GM23338 (cell line): ENCODE results near the gene OR5F1. TPM values are rescaled to one million over a fixed set of nuclear protein-coding genes. Genes with fewer than 3 reads are reported as not detected.

Source experiments
- ATAC-seq: fragments of 200-7000 bp; cut with Tn5 transposase; 3 replicates; pipeline ENCODE4 v1.9.1; 2020
- DNase-seq: peaks from one replicate; pipeline ENCODE4 v3.0.0-alpha.2; 2015; ENCODE audit warnings: low spot score
- H2AFZ ChIP-seq: fragments of 200-600 bp; sonication (generic); 2 replicates; pipeline ENCODE4 v1.8.0; 2016; ENCODE audit warnings: antibody characterized with exemption, mild to moderate bottlenecking, moderate library complexity
- H3F3A ChIP-seq: fragments of 200-600 bp; sonication (generic); replicated peaks from 2 replicates; pipeline ENCODE4 v1.8.0; 2017; ENCODE audit warnings: antibody characterized with exemption, mixed run types, low read depth
- H3K27ac ChIP-seq: fragments of 200-600 bp; sonication (generic); 2 replicates; pipeline ENCODE4 v1.6.1; 2016; ENCODE audit warnings: low read depth
- H3K27me3 ChIP-seq: fragments of 200-600 bp; sonication (generic); 2 replicates; pipeline ENCODE4 v1.8.0; 2016; ENCODE audit warnings: mild to moderate bottlenecking, mixed run types, moderate library complexity; ENCODE audit not compliant: insufficient read depth
- H3K36me3 ChIP-seq: fragments of 200-600 bp; sonication (generic); 2 replicates; pipeline ENCODE4 v1.8.0; 2016; ENCODE audit warnings: mild to moderate bottlenecking; ENCODE audit not compliant: insufficient read depth
- H3K4me1 ChIP-seq: fragments of 200-600 bp; sonication (generic); 2 replicates; pipeline ENCODE4 v1.8.0; 2016; ENCODE audit warnings: mild to moderate bottlenecking, moderate library complexity; ENCODE audit not compliant: insufficient read depth
- H3K4me2 ChIP-seq: fragments of 200-600 bp; sonication (generic); 2 replicates; pipeline ENCODE4 v1.7.1; 2017; ENCODE audit warnings: mixed run types
- H3K4me3 ChIP-seq: fragments of 200-600 bp; sonication (generic); 2 replicates; pipeline ENCODE4 v1.6.1; 2016; ENCODE audit warnings: mixed run types
- H3K79me2 ChIP-seq: fragments of 200-600 bp; sonication (generic); replicated peaks from 2 replicates; pipeline ENCODE4 v1.8.0; 2017; ENCODE audit warnings: mild to moderate bottlenecking; ENCODE audit not compliant: insufficient read depth
- H3K9me2 ChIP-seq: fragments of 200-600 bp; sonication (generic); 2 replicates; pipeline ENCODE4 v1.8.0; 2017; ENCODE audit not compliant: insufficient read depth
- H4K20me1 ChIP-seq: fragments of 200-600 bp; sonication (generic); replicated peaks from 2 replicates; pipeline ENCODE4 v1.8.0; 2017; ENCODE audit warnings: mild to moderate bottlenecking; ENCODE audit not compliant: insufficient read depth
- H3K27ac Mint-ChIP-seq: 2 replicates; pipeline ENCODE4 v1.8.0; 2020; ENCODE audit warnings: inconsistent platforms, mild to moderate bottlenecking, moderate library complexity, mixed read lengths
- H3K27me3 Mint-ChIP-seq: 3 replicates; pipeline ENCODE4 v1.8.0; 2022; ENCODE audit warnings: low read depth, mild to moderate bottlenecking, moderate library complexity, mixed read lengths, inconsistent platforms; ENCODE audit not compliant: insufficient read depth, poor library complexity
- H3K36me3 Mint-ChIP-seq: 3 replicates; pipeline ENCODE4 v1.8.0; 2021; ENCODE audit warnings: low read depth, mild to moderate bottlenecking, inconsistent platforms, moderate library complexity, mixed read lengths
- H3K4me1 Mint-ChIP-seq: 3 replicates; pipeline ENCODE4 v1.8.0; 2020; ENCODE audit warnings: mild to moderate bottlenecking, inconsistent platforms, mixed read lengths
- H3K4me3 Mint-ChIP-seq: 3 replicates; pipeline ENCODE4 v1.8.0; 2021; ENCODE audit warnings: moderate library complexity, mild to moderate bottlenecking, inconsistent platforms, mixed read lengths
- H3K9me3 Mint-ChIP-seq: 3 replicates; pipeline ENCODE4 v1.8.0; 2020; ENCODE audit warnings: moderate library complexity, mild to moderate bottlenecking, inconsistent platforms, mixed read lengths
- CREB1 ChIP-seq: fragments of 250-450 bp; sonication (Bioruptor Pico); IDR thresholded peaks from 2 replicates; pipeline ENCODE4 v1.5.0; 2020; ENCODE audit warnings: low read depth, mild to moderate bottlenecking, moderate library complexity
- CTCF ChIP-seq, 2 experiments: fragments of 200-600 bp in 1 of 2; sonication (generic) in 1 of 2; conservative IDR thresholded peaks; 2 replicates each; pipeline versions ENCODE4 v1.5.1 to v1.6.1; 2016 to 2017; ENCODE audit warnings: antibody characterized with exemption in 2 of 2, low read depth in 2 of 2, mild to moderate bottlenecking in 2 of 2, moderate library complexity in 1 of 2
- POLR2AphosphoS5 ChIP-seq: IDR thresholded peaks from 2 replicates; pipeline ENCODE4 v1.6.1; 2016; ENCODE audit warnings: antibody characterized with exemption, low read depth
- ZNF114 ChIP-seq: fragments of 250-450 bp; sonication (Bioruptor Pico); IDR thresholded peaks from 2 replicates; pipeline ENCODE4 v1.5.0; 2020; ENCODE audit warnings: mild to moderate bottlenecking, moderate library complexity
- polyA plus RNA-seq: library from polyadenylated mRNA; unstranded; fragments of >200 nt; fragmentation: Nextera tagmentation; extraction: Ambion mirVana; gene quantifications from 2 replicates; pipeline ENCODE4 v1.2.1, GENCODE V29; 2016
- total RNA-seq: library from RNA; depleted of rRNA; stranded (reverse); fragments of >200 nt; shearing (Covaris generic); gene quantifications from 2 replicates; pipeline ENCODE4 v1.2.3, GENCODE V29; 2014
- TF ChIP-seq, protein P1 (sequence below): IDR thresholded peaks from 2 replicates; pipeline ENCODE4 v1.6.1; 2016; ENCODE audit warnings: antibody characterized with exemption
- TF ChIP-seq, protein P2 (sequence below): fragments of 250-450 bp; sonication (Bioruptor Pico); IDR thresholded peaks from 2 replicates; pipeline ENCODE4 v1.5.0; 2020; ENCODE audit warnings: mild to moderate bottlenecking, moderate library complexity

OR5F1 gene
- total and polyA plus RNA-seq, 2 experiments from 2014 or later = not detected

DNA sequence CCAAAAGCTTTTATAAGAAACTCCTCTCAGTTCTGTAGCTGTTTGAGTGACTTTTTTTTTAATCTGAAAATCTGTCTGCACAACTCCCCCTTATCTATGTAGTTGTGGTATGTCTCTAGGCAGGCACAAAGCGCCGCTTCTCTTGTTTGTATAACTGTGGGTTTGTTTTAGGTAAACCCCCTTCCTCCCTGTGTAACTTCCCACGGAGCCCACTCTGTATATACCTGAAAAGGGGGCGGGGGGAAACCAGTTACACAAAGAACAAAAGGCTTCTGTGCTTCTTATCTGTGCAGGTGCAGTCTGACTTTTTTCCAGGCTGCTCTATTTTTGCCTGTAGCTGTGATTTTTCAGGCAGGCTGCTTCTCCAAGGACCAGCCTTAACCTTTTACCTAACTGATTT lies 37.9 kb downstream of the OR5F1 start:
- H3K27me3 Mint-ChIP-seq = no peaks in the 10 kb centered on the region
- H3K4me3 ChIP-seq = no peak overlapping the region
- H4K20me1 ChIP-seq = no peaks in the 10 kb centered on the region
- H3K36me3 Mint-ChIP-seq = peaks cover 14% of the 10 kb centered on the region; the same call in 1 of the 3 replicates
- no peaks in the 10 kb centered on the region for H3K4me1 Mint-ChIP-seq
- no peak overlapping the region for H3K4me2 ChIP-seq
- ATAC-seq = no peak
- H3K36me3 ChIP-seq = no peaks in the 10 kb centered on the region
- H3K9me3 Mint-ChIP-seq = peaks cover 17% of the 10 kb centered on the region
- H3K79me2 ChIP-seq = no peaks in the 10 kb centered on the region
- no peak for DNase-seq
- no peaks in the 10 kb centered on the region for H3F3A ChIP-seq
- H3K27me3 ChIP-seq = no peaks in the 10 kb centered on the region
- no peak overlapping the region for H2AFZ ChIP-seq
- no peak overlapping the region for H3K27ac ChIP-seq
- H3K9me2 ChIP-seq = no peaks in the 10 kb centered on the region
- no peak overlapping the region for H3K4me3 Mint-ChIP-seq
- no peaks in the 10 kb centered on the region for H3K4me1 ChIP-seq
- TF ChIP-seq ZNF114 (CRISPR knock-in tag) (no peak), POLR2AphosphoS5 (no peak), CTCF (conservative IDR thresholded peaks at IDR 0.05; ENCODE audit: low read depth in 2 of 2) (no peak)
- no peak overlapping the region for H3K27ac Mint-ChIP-seq

- H3K4me3 ChIP-seq = no peak overlapping the region
- TF ChIP-seq CTCF (conservative IDR thresholded peaks at IDR 0.05; ENCODE audit: low read depth in 2 of 2) (peak; percentile 20 to 61; a peak in 2 of 4 replicates), CREB1 (no peak), POLR2AphosphoS5 (no peak)
- TF ChIP-seq, protein P1, sequence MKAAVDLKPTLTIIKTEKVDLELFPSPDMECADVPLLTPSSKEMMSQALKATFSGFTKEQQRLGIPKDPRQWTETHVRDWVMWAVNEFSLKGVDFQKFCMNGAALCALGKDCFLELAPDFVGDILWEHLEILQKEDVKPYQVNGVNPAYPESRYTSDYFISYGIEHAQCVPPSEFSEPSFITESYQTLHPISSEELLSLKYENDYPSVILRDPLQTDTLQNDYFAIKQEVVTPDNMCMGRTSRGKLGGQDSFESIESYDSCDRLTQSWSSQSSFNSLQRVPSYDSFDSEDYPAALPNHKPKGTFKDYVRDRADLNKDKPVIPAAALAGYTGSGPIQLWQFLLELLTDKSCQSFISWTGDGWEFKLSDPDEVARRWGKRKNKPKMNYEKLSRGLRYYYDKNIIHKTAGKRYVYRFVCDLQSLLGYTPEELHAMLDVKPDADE = no peak
- TF ChIP-seq, protein P2, sequence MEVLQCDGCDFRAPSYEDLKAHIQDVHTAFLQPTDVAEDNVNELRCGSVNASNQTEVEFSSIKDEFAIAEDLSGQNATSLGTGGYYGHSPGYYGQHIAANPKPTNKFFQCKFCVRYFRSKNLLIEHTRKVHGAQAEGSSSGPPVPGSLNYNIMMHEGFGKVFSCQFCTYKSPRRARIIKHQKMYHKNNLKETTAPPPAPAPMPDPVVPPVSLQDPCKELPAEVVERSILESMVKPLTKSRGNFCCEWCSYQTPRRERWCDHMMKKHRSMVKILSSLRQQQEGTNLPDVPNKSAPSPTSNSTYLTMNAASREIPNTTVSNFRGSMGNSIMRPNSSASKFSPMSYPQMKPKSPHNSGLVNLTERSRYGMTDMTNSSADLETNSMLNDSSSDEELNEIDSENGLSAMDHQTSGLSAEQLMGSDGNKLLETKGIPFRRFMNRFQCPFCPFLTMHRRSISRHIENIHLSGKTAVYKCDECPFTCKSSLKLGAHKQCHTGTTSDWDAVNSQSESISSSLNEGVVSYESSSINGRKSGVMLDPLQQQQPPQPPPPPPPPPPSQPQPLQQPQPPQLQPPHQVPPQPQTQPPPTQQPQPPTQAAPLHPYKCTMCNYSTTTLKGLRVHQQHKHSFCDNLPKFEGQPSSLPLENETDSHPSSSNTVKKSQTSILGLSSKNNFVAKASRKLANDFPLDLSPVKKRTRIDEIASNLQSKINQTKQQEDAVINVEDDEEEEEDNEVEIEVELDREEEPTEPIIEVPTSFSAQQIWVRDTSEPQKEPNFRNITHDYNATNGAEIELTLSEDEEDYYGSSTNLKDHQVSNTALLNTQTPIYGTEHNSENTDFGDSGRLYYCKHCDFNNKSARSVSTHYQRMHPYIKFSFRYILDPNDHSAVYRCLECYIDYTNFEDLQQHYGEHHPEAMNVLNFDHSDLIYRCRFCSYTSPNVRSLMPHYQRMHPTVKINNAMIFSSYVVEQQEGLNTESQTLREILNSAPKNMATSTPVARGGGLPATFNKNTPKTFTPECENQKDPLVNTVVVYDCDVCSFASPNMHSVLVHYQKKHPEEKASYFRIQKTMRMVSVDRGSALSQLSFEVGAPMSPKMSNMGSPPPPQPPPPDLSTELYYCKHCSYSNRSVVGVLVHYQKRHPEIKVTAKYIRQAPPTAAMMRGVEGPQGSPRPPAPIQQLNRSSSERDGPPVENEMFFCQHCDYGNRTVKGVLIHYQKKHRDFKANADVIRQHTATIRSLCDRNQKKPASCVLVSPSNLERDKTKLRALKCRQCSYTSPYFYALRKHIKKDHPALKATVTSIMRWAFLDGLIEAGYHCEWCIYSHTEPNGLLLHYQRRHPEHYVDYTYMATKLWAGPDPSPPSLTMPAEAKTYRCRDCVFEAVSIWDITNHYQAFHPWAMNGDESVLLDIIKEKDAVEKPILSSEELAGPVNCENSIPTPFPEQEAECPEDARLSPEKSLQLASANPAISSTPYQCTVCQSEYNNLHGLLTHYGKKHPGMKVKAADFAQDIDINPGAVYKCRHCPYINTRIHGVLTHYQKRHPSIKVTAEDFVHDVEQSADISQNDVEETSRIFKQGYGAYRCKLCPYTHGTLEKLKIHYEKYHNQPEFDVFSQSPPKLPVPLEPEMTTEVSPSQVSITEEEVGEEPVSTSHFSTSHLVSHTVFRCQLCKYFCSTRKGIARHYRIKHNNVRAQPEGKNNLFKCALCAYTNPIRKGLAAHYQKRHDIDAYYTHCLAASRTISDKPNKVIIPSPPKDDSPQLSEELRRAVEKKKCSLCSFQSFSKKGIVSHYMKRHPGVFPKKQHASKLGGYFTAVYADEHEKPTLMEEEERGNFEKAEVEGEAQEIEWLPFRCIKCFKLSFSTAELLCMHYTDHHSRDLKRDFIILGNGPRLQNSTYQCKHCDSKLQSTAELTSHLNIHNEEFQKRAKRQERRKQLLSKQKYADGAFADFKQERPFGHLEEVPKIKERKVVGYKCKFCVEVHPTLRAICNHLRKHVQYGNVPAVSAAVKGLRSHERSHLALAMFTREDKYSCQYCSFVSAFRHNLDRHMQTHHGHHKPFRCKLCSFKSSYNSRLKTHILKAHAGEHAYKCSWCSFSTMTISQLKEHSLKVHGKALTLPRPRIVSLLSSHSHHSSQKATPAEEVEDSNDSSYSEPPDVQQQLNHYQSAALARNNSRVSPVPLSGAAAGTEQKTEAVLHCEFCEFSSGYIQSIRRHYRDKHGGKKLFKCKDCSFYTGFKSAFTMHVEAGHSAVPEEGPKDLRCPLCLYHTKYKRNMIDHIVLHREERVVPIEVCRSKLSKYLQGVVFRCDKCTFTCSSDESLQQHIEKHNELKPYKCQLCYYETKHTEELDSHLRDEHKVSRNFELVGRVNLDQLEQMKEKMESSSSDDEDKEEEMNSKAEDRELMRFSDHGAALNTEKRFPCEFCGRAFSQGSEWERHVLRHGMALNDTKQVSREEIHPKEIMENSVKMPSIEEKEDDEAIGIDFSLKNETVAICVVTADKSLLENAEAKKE (CRISPR knock-in tag) = no peak
- H3F3A ChIP-seq = no peaks in the 10 kb centered on the region
- no peak for ATAC-seq
- no peak overlapping the region for H2AFZ ChIP-seq
- H3K79me2 ChIP-seq = no peaks in the 10 kb centered on the region
- no peaks in the 10 kb centered on the region for H3K36me3 ChIP-seq
- H3K4me1 Mint-ChIP-seq = peaks cover 6% of the 10 kb centered on the region; the same call in 2 of the 3 replicates
- H3K4me1 ChIP-seq = no peaks in the 10 kb centered on the region; the same call in 1 of the 2 replicates
- no peaks in the 10 kb centered on the region for H3K27me3 Mint-ChIP-seq
- no peak overlapping the region for H3K27ac Mint-ChIP-seq
- H3K27ac ChIP-seq = no peak overlapping the region
- no peaks in the 10 kb centered on the region for H3K27me3 ChIP-seq
- no peaks in the 10 kb centered on the region for H3K9me2 ChIP-seq
- H3K36me3 Mint-ChIP-seq = no peaks in the 10 kb centered on the region; the same call in 2 of the 3 replicates
- no peaks in the 10 kb centered on the region for H4K20me1 ChIP-seq
- no peak overlapping the region for H3K4me2 ChIP-seq
- H3K4me3 Mint-ChIP-seq = no peak overlapping the region
- H3K9me3 Mint-ChIP-seq = peaks cover 8% of the 10 kb centered on the region; the same call in 1 of the 3 replicates
- peak; percentile 4 for DNase-seq
Observed at GRCh38 chr11:55949330-55949729, 45.1 kb downstream of the OR5F1 start.
